ENCODE data around the gene ABT1. TPM values are rescaled to one million over a fixed set of nuclear protein-coding genes. Genes with fewer than 3 reads are reported as not detected.
A peak's percentile ranks its signal among the peaks of the same experiment; 100 is the strongest.

The ABT1 gene
- polyA plus RNA-seq, 1 of the 3 experiments (the other 2 are of a cell fraction) = 15.4 TPM

DNA sequence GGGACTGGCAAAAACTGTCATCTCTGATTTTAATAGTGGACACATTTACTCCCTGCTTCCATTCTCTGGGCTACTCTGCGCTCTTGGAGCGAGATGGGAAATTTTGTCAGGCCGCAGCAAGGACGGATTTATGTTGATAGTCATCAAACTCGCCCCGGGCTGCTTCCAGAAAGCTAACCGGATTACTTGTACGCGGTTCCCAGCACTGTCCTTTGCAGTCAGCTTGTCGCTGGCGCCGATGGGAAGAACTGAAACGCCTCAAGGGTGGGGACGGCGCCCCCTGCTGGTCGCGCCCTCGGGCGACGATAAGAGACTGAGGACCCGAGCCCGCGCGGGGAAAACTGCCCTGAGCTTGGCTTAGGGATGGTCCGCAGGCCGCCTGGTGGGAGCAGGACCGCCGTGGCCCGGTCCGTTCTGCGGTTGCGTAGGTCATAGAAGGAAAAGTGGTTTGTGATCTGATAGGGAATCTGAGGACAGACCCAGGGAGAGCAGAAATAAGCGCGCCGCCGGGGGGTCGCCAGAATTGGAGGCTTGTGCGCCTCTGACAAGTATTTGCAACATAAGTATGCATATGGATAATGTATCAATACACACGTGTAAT, 984 bp upstream of the ABT1 start (continued):
- no peak for TF ChIP-seq RFX5 (IDR thresholded peaks at IDR 0.05; ENCODE audit: low read length)
- no peak for TF ChIP-seq TEAD4 (IDR thresholded peaks at IDR 0.05; ENCODE audit: borderline replicate concordance, insufficient read depth)
- no peak for TF ChIP-seq ELF1 (IDR thresholded peaks at IDR 0.05)
- TF ChIP-seq GATA2 (CRISPR knock-in tag; IDR thresholded peaks at IDR 0.05) = peak; percentile 75; the same call in 1 of the 2 replicates
- TF ChIP-seq, protein P1, sequence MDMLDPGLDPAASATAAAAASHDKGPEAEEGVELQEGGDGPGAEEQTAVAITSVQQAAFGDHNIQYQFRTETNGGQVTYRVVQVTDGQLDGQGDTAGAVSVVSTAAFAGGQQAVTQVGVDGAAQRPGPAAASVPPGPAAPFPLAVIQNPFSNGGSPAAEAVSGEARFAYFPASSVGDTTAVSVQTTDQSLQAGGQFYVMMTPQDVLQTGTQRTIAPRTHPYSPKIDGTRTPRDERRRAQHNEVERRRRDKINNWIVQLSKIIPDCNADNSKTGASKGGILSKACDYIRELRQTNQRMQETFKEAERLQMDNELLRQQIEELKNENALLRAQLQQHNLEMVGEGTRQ (IDR thresholded peaks at IDR 0.05; ENCODE audit: borderline replicate concordance, low read depth, low read length) = no peak
- TF ChIP-seq MEF2A (IDR thresholded peaks at IDR 0.05; ENCODE audit: borderline replicate concordance, low read depth) = no peak
- TF ChIP-seq, protein P2, sequence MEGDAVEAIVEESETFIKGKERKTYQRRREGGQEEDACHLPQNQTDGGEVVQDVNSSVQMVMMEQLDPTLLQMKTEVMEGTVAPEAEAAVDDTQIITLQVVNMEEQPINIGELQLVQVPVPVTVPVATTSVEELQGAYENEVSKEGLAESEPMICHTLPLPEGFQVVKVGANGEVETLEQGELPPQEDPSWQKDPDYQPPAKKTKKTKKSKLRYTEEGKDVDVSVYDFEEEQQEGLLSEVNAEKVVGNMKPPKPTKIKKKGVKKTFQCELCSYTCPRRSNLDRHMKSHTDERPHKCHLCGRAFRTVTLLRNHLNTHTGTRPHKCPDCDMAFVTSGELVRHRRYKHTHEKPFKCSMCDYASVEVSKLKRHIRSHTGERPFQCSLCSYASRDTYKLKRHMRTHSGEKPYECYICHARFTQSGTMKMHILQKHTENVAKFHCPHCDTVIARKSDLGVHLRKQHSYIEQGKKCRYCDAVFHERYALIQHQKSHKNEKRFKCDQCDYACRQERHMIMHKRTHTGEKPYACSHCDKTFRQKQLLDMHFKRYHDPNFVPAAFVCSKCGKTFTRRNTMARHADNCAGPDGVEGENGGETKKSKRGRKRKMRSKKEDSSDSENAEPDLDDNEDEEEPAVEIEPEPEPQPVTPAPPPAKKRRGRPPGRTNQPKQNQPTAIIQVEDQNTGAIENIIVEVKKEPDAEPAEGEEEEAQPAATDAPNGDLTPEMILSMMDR (IDR thresholded peaks at IDR 0.05) = peak; percentile 97
- TF ChIP-seq SIN3A (IDR thresholded peaks at IDR 0.05; ENCODE audit: borderline replicate concordance, low read depth, low read length) = 0 out of 2 replicates have a peak, but pooled peaks have one; percentile 37
- no peak for TF ChIP-seq TCF12 (IDR thresholded peaks at IDR 0.05)

DNA sequence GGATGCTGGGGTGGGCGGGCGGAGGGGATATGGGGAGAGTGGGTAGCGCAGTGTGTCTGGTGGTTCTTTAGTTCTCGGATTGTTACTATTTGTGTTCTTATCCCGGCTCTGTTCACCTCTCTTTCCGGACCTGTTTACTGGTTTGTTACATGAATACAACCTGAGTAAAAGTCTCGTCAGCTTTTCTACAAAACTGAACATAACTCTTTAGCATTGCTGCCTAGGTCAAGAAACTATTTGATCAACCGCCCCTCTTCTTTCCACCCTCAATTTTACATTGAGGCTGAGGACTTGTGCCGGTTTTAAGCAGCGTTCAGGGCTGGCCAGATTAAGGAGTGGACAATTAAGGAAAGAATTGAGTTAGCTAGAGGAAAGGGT, 625 bp downstream of the ABT1 start:
- ChIA-PET POLR2A (no interaction called here), CTCF (interaction anchor here (0.8 to 0.9 kb wide), 2 partner anchors 11 to 256 kb away, joined by 3 read pairs; no protein-coding TSS in a partner anchor)
- 0% methylated on average over 8 of the region's 10 CpGs for WGBS (ENCODE audit: low lambda C conversion rate)
- H2AFZ ChIP-seq (ENCODE audit: low read depth) = no peak overlapping the region; the same call in 1 of the 2 replicates
- H3K9ac ChIP-seq = peak overlapping the region; percentile 95
- no peak for TF ChIP-seq FOXJ3 (CRISPR knock-in tag; IDR thresholded peaks at IDR 0.05)
- no peak for TF ChIP-seq RFX5 (IDR thresholded peaks at IDR 0.05; ENCODE audit: low read length)
- TF ChIP-seq, protein P2 (IDR thresholded peaks at IDR 0.05) = no peak
- TF ChIP-seq GABPA (IDR thresholded peaks at IDR 0.05; ENCODE audit: low read depth) = no peak
- no peak for TF ChIP-seq TCF12 (IDR thresholded peaks at IDR 0.05)
- TF ChIP-seq, protein P3, sequence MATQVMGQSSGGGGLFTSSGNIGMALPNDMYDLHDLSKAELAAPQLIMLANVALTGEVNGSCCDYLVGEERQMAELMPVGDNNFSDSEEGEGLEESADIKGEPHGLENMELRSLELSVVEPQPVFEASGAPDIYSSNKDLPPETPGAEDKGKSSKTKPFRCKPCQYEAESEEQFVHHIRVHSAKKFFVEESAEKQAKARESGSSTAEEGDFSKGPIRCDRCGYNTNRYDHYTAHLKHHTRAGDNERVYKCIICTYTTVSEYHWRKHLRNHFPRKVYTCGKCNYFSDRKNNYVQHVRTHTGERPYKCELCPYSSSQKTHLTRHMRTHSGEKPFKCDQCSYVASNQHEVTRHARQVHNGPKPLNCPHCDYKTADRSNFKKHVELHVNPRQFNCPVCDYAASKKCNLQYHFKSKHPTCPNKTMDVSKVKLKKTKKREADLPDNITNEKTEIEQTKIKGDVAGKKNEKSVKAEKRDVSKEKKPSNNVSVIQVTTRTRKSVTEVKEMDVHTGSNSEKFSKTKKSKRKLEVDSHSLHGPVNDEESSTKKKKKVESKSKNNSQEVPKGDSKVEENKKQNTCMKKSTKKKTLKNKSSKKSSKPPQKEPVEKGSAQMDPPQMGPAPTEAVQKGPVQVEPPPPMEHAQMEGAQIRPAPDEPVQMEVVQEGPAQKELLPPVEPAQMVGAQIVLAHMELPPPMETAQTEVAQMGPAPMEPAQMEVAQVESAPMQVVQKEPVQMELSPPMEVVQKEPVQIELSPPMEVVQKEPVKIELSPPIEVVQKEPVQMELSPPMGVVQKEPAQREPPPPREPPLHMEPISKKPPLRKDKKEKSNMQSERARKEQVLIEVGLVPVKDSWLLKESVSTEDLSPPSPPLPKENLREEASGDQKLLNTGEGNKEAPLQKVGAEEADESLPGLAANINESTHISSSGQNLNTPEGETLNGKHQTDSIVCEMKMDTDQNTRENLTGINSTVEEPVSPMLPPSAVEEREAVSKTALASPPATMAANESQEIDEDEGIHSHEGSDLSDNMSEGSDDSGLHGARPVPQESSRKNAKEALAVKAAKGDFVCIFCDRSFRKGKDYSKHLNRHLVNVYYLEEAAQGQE (IDR thresholded peaks at IDR 0.05; ENCODE audit: low read depth, low read length) = no peak
- TF ChIP-seq TAF1 (IDR thresholded peaks at IDR 0.05; ENCODE audit: borderline replicate concordance, low read depth, low read length) = no peak
- TF ChIP-seq JUND (IDR thresholded peaks at IDR 0.05) = no peak
- H3K27ac ChIP-seq (ENCODE audit: low read depth in 2 of 2, low read length in 1 of 2) = peak overlapping the region in 1 of 2 experiments; percentile 90; a peak in 1 of 4 replicates
- no peaks in the 10 kb centered on the region for H4K20me1 ChIP-seq (ENCODE audit: insufficient read depth)
- peaks cover 25% of the 10 kb centered on the region for H3K79me2 ChIP-seq (ENCODE audit: insufficient read depth)
- H3K9me2 ChIP-seq = no peaks in the 10 kb centered on the region
- peaks cover 21 to 25% of the 10 kb centered on the region in 2 experiments for H3K36me3 ChIP-seq (replicated peaks in 1 of 2; ENCODE audit: control insufficient read depth in 1 of 2, insufficient read depth in 2 of 2, low read length in 1 of 2)
- no peaks in the 10 kb centered on the region for H3K27me3 ChIP-seq (ENCODE audit: insufficient read depth)
- H3F3A ChIP-seq (replicated peaks; ENCODE audit: insufficient read depth) = peaks cover 27% of the 10 kb centered on the region
- no peak for DNase-seq
- peak overlapping the region; percentile 72 to 94 for H3K4me3 ChIP-seq (ENCODE audit: low read depth in 2 of 2, low read length in 1 of 2)
- H3K4me2 ChIP-seq = peak overlapping the region; percentile 91
- peaks cover 5 to 15% of the 10 kb centered on the region in 2 experiments; a peak in 3 of 4 replicates for H3K4me1 ChIP-seq (ENCODE audit: control insufficient read depth in 1 of 2, insufficient read depth in 2 of 2, low read depth in 1 of 2, low read length in 1 of 2)
- H3K9me3 ChIP-seq = no peaks in the 10 kb centered on the region

Measured in SK-N-SH (cell line).